ENCODE measurements around the gene SHISA7.
"Not testable (repeated sequence)": the region's sequence is repeated elsewhere in the genome, so short reads cannot be mapped to it uniquely, and the experiment has no call there.

SHISA7 gene

DNA sequence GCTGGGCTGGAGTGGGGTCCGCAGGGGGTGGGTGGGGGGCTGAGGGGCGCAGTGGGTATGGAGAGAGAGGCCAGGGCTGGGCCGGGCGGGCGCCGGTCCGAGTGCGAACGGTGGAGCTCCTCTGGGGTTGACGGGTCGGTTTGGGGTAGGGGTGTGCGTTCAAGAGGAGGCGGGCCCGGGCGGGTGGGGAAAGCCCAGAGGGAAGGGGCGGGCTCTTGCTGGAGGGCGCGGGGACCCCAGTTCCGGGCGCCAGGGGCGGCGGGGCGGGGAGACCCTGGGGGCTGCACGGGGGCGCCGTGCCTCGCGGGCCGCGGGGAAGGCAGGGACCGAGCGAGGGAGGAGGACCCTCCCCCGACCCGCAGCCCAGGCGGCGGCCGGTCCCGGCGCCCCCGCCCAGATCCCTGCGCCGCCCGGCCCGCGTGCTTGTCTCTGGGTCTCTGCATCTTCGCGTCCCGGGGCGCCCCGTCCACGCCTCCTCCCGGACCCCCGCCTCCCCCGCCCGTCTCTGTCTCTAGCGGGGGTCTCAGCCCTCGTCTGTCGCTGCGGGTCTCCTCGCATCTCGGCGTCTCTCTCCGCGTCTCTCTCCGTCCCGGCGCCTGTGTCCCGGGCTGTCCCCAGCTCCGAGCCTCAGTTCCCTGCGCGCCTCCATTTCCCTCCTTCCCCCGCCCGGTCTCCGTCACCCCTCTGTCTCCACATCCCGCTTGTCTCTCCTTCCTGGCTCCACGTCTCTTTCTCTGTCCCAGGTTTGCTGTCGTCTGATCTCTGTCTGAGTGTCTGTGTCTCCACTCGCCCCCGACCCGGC is 8.3 kb upstream of the SHISA7 start:
- H3K9me3 ChIP-seq (ENCODE audit: control insufficient read depth, insufficient read depth, low read length): no peaks in the 10 kb centered on the region
- H3K4me1 ChIP-seq (ENCODE audit: insufficient read depth, low read length): no peaks in the 10 kb centered on the region
- H3K9ac ChIP-seq (ENCODE audit: low read depth, low read length): peak overlapping the region; percentile 38; the same call in 1 of the 2 replicates
- no peaks in the 10 kb centered on the region for H3K36me3 ChIP-seq (ENCODE audit: insufficient read depth, low read length)

DNA sequence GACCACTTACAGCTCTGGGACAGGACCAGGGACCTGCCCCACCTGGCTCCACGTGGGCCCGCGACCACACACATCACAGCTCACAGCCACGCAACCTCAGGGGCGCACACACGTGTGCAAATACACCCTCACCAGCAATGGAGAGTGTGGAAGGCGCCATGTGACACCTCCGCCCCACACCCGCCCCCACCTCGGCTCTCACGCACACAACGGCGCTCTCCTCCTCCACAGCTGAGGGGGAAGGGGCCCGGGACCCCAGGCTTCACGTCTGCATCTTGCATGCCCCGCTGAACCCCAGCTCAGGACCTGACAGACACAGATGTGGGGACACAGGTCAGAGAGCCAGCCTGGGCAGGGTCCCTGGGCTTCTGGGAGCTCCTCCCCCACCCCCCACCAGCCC is 6.4 kb upstream of the SHISA7 start:
- H3K9me3 ChIP-seq (ENCODE audit: control insufficient read depth, insufficient read depth, low read length): no peaks in the 10 kb centered on the region
- no peaks in the 10 kb centered on the region for H3K36me3 ChIP-seq (ENCODE audit: insufficient read depth, low read length)
- H3K4me1 ChIP-seq (ENCODE audit: insufficient read depth, low read length): no peaks in the 10 kb centered on the region
- no peak overlapping the region for H3K9ac ChIP-seq (ENCODE audit: low read depth, low read length)

DNA sequence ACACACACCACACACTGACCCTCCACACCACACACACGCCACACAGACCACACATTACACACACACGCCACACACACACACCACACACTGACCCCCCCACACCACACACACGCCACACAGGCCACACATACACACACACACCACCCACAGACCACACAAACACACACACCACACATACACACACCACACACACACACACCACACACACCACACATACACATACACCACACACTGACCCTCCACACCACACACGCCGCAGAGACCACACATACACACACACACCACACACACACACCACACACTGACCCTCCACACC is 5.0 kb upstream of the SHISA7 start:
- not testable (repeated sequence) for H3K9ac ChIP-seq (ENCODE audit: low read depth, low read length); H3K9me3 ChIP-seq (ENCODE audit: control insufficient read depth, insufficient read depth, low read length); H3K36me3 ChIP-seq (ENCODE audit: insufficient read depth, low read length); H3K4me1 ChIP-seq (ENCODE audit: insufficient read depth, low read length)

DNA sequence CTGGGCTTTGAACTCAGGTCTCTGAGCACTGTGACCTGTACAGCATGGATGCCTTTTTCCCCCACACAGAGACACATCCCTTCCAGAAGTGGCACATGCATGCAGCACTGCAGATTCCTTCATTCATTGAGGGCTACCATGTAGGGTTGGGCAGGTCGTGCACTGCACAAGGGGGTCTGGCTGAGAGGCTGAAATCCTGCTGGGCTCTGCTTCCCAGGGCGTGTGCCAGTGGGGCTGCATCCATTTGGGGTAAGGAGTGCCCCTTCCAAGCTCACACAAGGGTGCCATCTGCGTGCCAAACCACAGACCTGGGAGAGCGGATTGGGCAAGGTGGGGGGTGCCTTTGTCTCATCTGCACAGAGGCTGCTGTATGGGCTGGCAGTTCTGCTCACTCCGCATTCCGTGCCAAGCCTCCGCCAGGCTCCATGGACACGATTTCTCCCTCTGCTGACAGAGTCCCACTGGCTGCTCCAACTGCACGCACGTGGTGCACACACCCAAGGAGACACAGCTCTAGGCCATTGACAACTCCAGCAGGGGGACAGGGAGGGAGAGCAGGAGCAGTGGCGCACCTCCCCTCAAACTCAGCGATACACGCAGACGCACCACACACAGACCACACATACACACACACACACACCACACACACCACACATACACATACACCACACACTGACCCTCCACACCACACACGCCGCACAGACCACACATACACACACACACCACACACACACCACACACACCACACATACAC is 4.5 kb upstream of the SHISA7 start:
- Histone ChIP-seq H3K4me1 (ENCODE audit: insufficient read depth, low read length) (no peaks in the 10 kb centered on the region), H3K9ac (ENCODE audit: low read depth, low read length) (no peak overlapping the region), H3K36me3 (ENCODE audit: insufficient read depth, low read length) (no peaks in the 10 kb centered on the region), H3K9me3 (ENCODE audit: control insufficient read depth, insufficient read depth, low read length) (no peaks in the 10 kb centered on the region)

DNA sequence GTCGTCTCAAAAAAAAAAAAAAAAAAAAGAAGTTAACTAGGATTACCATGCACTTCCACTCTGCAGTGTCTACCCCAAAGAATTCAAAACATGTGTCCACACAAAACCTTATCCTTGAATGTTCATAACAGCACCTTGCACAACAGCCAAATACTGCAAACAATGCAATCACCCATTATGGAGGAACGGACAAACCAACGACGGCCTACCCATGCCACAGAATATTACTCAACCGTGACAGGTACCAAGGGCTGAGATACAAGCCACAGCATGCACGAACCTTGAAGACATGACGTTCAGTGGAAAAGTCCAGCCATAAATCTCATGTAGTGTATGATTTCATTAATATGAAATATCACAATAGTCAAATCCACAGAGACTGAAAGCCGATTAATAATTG is 3.0 kb upstream of the SHISA7 start:
- Histone ChIP-seq H3K36me3 (ENCODE audit: insufficient read depth, low read length) (no peaks in the 10 kb centered on the region), H3K9me3 (ENCODE audit: control insufficient read depth, insufficient read depth, low read length) (no peaks in the 10 kb centered on the region), H3K9ac (ENCODE audit: low read depth, low read length) (no peak overlapping the region), H3K4me1 (ENCODE audit: insufficient read depth, low read length) (no peaks in the 10 kb centered on the region)

DNA sequence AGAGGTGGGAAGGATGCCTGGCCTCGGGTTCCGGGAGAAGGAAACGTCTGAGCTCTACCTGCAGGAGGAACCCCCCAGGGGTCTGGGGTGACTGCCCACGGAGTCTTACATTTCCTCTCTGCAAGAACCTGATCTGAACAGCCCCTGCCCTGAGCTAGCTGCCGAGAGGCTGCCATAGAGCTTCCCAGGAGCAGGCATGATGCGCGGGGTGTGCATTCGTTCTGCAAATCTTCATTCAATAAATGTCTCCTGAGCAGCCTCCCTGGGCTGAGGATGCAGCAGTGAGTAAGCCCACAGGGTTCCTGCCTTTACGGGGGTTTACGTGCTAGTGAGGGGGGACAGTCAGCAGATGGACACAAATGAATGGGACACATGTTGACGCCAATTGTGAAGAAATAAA is 1.5 kb upstream of the SHISA7 start:
- H3K4me1 ChIP-seq (ENCODE audit: insufficient read depth, low read length): no peaks in the 10 kb centered on the region
- no peaks in the 10 kb centered on the region for H3K36me3 ChIP-seq (ENCODE audit: insufficient read depth, low read length)
- no peak overlapping the region for H3K9ac ChIP-seq (ENCODE audit: low read depth, low read length)
- H3K9me3 ChIP-seq (ENCODE audit: control insufficient read depth, insufficient read depth, low read length): no peaks in the 10 kb centered on the region

DNA sequence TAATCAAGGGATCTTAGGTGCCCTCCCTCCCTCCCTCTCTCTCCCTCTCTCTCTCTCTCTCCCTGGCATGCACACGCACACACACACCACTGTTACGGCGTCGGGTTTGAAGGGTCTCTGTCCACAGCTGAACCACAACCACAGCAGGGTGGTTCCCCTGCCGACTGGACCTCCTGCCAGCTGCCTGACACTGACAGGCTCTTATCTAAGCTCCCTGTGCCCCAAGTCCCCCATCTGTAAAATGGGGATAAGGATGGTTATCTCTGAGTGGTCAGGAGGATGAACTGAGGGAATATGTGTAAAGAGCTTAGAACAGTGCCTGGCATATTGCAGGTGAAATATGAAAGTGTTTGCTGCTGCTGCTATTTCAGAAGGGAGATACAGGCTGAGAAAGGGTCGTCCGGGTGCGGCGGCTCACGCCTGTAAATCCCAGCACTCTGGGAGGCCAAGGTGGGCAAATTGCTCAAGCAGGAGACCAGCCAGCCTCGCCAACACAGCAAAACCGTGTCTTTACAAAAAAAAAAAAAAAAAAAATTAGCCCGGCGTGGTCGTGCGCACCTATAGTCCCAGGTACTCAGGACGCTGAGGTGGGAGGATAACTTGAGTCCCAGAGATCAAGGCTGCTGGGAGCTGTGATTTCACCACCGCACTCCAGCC is 852 bp upstream of the SHISA7 start:
- no peak overlapping the region for H3K9ac ChIP-seq (ENCODE audit: low read depth, low read length)
- no peaks in the 10 kb centered on the region for H3K9me3 ChIP-seq (ENCODE audit: control insufficient read depth, insufficient read depth, low read length)
- no peaks in the 10 kb centered on the region for H3K36me3 ChIP-seq (ENCODE audit: insufficient read depth, low read length)
- H3K4me1 ChIP-seq (ENCODE audit: insufficient read depth, low read length): no peaks in the 10 kb centered on the region

DNA sequence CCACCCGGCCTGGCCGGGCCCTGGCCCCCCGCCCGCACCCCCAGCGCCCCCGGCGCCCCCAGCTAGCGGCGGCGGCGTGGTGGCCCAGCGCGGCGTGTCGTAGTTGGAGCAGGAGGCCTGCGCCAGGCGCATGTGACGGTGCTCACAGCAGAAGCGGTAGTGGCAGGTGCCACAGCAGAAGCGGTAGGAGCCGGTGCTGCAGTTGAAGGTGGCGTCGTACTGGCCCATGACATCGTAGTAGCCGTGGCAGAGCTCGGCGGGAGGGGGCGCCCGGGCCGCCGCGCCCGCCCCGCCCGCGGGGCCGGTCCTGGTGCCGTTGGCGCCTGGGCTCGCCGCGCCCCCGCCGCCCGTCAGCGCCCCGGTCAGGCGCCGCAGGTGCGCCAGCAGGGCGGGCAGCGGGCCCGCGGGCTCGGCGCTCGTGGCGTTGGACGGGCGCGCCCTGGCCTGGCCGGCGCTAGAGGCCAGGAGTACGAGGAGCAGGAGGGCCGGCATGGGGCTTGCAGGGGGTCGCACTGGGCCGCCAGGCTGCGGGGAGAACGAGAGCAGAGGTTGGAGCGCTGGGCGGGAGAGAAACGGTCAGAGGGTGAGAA is 633 bp downstream of the SHISA7 start:
- no peaks in the 10 kb centered on the region for H3K36me3 ChIP-seq (ENCODE audit: insufficient read depth, low read length)
- no peak overlapping the region; the same call in 1 of the 2 replicates for H3K9ac ChIP-seq (ENCODE audit: low read depth, low read length)
- H3K9me3 ChIP-seq (ENCODE audit: control insufficient read depth, insufficient read depth, low read length): no peaks in the 10 kb centered on the region
- H3K4me1 ChIP-seq (ENCODE audit: insufficient read depth, low read length): no peaks in the 10 kb centered on the region

DNA sequence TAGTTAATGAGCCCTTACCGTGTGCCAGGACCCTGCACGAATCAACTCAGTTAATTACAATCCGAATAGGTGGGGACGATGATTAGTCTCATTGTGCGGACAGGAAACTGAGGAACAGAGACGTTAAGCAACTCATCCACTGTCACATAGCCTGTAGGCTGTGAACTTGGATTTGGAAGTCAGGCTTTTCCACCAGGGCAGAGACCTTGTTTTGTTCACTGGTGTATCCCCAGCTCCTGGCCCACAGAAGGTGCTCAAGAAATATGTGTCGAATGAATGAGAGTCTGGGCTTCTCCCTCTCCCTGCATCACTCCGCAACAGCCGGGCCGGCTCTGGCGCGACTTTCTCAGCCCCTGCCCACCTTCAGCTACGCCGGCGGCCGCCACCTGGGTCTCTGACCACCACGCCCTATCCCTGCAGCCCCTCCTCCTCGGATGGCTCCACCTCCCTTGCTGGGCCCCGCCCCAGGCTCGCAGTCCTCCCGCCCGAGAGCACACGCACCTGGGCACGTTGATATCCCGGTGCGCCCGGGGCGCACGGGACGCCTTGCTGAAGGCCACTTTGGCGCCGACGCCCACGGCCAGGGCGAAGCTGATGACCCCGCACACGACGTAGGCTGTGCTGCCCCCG is 1.3 kb downstream of the SHISA7 start:
- Histone ChIP-seq H3K9ac (ENCODE audit: low read depth, low read length) (peak overlapping the region; percentile 54; the same call in 1 of the 2 replicates), H3K36me3 (ENCODE audit: insufficient read depth, low read length) (no peaks in the 10 kb centered on the region), H3K9me3 (ENCODE audit: control insufficient read depth, insufficient read depth, low read length) (no peaks in the 10 kb centered on the region), H3K4me1 (ENCODE audit: insufficient read depth, low read length) (no peaks in the 10 kb centered on the region)

DNA sequence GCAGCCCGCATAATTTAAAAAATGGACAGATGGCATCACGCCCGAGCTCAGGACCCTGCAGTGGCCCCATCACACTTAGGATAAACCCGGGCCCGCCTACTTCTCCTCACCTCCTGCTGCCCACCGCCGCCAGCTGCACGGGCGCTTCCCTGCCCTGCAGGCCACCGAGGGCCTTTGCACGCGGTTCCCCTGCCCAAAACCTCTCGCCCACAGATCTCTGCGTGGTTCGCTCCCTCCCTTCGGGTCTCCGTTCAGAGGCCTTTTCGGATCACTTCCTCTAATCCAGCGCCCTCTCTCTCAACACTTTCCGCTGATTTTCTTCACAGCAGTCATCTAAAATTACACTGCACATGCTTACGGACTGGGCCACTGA is 1.8 kb downstream of the SHISA7 start:
- no peaks in the 10 kb centered on the region for H3K36me3 ChIP-seq (ENCODE audit: insufficient read depth, low read length)
- peak overlapping the region; percentile 54; the same call in 1 of the 2 replicates for H3K9ac ChIP-seq (ENCODE audit: low read depth, low read length)
- H3K4me1 ChIP-seq (ENCODE audit: insufficient read depth, low read length): no peaks in the 10 kb centered on the region
- H3K9me3 ChIP-seq (ENCODE audit: control insufficient read depth, insufficient read depth, low read length): no peaks in the 10 kb centered on the region

DNA sequence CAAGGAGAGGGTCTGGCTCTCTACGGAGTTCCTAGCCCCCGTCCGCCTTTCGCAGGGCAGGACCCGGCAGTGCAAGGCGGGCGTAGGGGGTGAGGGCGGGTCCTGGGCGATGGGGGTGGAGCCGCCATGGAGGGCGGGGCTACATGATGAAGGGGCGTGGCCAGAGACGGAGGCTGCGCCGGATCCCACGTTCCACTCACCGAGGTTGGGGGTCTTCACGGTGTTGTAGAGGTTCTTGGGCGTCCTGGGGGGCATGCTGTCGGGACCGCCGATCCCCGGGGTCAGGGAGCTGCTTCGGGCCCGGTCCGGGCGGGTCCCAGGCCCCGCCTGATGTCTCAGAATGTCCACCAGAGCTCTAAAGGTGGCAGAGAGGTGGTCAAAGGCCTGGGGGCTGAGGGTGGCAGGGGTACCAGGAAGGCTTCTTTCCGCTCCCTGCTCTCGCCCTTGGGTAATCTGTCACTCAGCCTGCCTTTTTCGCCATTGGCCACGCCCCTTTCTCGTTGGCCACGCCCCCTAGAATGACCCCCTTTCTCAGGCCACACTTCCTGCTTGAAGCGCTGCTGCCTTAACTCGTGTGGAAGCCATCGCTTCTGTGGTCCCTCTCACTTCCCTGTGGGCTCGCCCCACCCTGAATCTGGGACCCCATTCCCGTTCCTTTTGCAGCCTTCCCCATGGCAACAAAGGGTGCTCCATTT is 2.5 kb downstream of the SHISA7 start:
- H3K36me3 ChIP-seq (ENCODE audit: insufficient read depth, low read length): no peaks in the 10 kb centered on the region
- H3K9me3 ChIP-seq (ENCODE audit: control insufficient read depth, insufficient read depth, low read length): no peaks in the 10 kb centered on the region
- peak overlapping the region; percentile 54 for H3K9ac ChIP-seq (ENCODE audit: low read depth, low read length)
- no peaks in the 10 kb centered on the region for H3K4me1 ChIP-seq (ENCODE audit: insufficient read depth, low read length)

DNA sequence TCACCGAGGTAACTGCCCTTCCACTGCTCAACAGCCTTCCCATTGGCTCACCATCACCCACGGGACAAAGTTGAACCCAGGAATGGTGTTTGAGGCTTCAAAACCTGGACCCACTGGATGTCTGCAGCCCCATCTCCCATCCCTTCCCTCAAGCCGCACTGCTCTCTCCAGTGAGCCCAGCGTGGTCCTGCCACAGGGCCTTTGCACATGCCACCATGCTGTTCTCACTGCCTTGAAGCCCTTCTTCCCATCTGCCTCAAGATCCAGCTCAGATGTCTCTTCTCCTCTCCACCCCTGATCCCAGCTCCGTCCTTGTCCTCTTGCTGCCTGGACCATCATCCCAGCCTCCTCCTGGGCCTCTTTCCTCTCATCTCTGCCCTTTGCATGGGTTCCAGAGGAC is 4.0 kb downstream of the SHISA7 start:
- no peaks in the 10 kb centered on the region for H3K4me1 ChIP-seq (ENCODE audit: insufficient read depth, low read length)
- H3K9me3 ChIP-seq (ENCODE audit: control insufficient read depth, insufficient read depth, low read length): no peaks in the 10 kb centered on the region
- H3K9ac ChIP-seq (ENCODE audit: low read depth, low read length): no peak overlapping the region
- no peaks in the 10 kb centered on the region for H3K36me3 ChIP-seq (ENCODE audit: insufficient read depth, low read length)

DNA sequence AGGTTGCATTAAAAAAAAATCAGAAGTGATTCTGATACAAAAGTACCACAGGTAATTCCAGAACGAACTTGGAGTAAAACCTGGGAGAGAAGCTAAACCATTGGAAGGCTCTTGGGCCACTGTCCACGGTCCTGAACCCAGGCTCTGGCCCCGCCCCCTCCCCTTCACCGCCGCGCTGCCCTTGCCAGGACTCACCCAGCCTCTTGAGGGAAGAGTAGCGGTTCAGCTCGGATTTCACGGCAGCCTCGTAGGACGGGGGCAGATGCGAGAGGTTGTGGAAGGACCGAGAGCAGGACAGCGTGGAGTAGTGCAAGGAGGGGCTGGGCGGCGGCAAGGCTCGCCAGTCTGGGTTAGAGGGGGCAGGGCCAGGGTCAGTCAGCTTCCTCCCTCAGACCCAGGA is 5.7 kb downstream of the SHISA7 start:
- Histone ChIP-seq H3K9me3 (ENCODE audit: control insufficient read depth, insufficient read depth, low read length) (no peaks in the 10 kb centered on the region), H3K36me3 (ENCODE audit: insufficient read depth, low read length) (no peaks in the 10 kb centered on the region)

DNA sequence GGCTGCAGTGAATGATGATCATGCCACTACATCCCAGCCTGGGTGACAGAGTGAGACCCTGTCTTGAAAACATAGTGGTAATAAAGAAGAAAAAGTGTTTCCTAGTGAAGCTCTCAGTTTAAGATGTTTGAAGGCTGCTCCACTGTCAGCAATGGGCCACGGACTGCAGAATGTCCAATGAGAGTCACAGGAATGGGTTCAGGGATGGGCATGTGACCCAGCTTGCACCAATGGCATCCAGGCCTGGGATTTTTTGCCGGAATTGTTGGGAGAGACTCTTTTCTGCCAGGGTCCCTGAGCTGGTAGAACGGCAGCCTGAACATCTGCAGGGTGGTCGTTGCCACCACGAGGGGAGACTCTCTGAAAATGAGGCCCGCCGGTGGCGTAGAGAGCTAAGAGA is 6.3 kb downstream of the SHISA7 start:
- Histone ChIP-seq H3K36me3 (ENCODE audit: insufficient read depth, low read length) (no peaks in the 10 kb centered on the region), H3K9ac (ENCODE audit: low read depth, low read length) (no peak overlapping the region), H3K4me1 (ENCODE audit: insufficient read depth, low read length) (no peaks in the 10 kb centered on the region), H3K9me3 (ENCODE audit: control insufficient read depth, insufficient read depth, low read length) (no peaks in the 10 kb centered on the region)

More for the DNA sequence above, 5.7 kb downstream of the SHISA7 start:
- H3K4me1 ChIP-seq (ENCODE audit: insufficient read depth, low read length): no peaks in the 10 kb centered on the region
- H3K9ac ChIP-seq (ENCODE audit: low read depth, low read length): no peak overlapping the region
